ENCODE measurements around the gene PAK6. TPM values are rescaled to one million over a fixed set of nuclear protein-coding genes. Genes with fewer than 3 reads are reported as not detected.

PAK6 gene
- polyA plus RNA-seq, 3 donors: 0.03 TPM; not detected in 2

GRCh38 chr15:40283615-40284300 lies 44.9 kb downstream of the PAK6 start:
- Mint-ChIP-seq H3K4me1 (peaks cover 42% of the 10 kb centered on the region), H3K27me3 (ENCODE audit: low read depth in 3 of 3) (peaks cover 29 to 52% (median 37%) of the 10 kb centered on the region in 3 donors), H3K36me3 (peaks cover 33 to 49% of the 10 kb centered on the region in 2 donors), H3K9me3 (peaks cover 0 to 10% (median 0%) of the 10 kb centered on the region in 7 donors), H3K4me3 (peak overlapping the region in 1 of 2 donors; percentile 84), H3K27ac (no peak overlapping the region)
- Histone ChIP-seq H3K9ac (ENCODE audit: insufficient read depth, low read length, poor library complexity, severe bottlenecking) (no peak overlapping the region), H3K4me2 (replicated peaks; ENCODE audit: extremely low read depth, low read length, poor library complexity, severe bottlenecking) (peak overlapping the region; percentile 97), H3K27ac (ENCODE audit: low read depth in 1 of 2, low read length in 2 of 2) (no peak overlapping the region), H4K20me1 (ENCODE audit: insufficient read depth, low read length) (peaks cover 56% of the 10 kb centered on the region), H3K9me3 (replicated peaks in 1 of 2; ENCODE audit: control insufficient read depth in 1 of 2, insufficient read depth in 1 of 2, low read length in 2 of 2) (no peaks in the 10 kb centered on the region), H3K79me2 (ENCODE audit: insufficient read depth, low read length) (no peaks in the 10 kb centered on the region), H3K36me3 (replicated peaks in 1 of 2; ENCODE audit: control insufficient read depth in 1 of 2, insufficient read depth in 2 of 2, low read length in 2 of 2) (peaks cover 26 to 40% of the 10 kb centered on the region in 2 donors), H2AFZ (ENCODE audit: insufficient read depth, low read depth, low read length, poor library complexity, severe bottlenecking) (no peak overlapping the region), H3K27me3 (ENCODE audit: control insufficient read depth in 2 of 2, insufficient read depth in 2 of 2, low read length in 2 of 2) (peaks cover 9 to 33% of the 10 kb centered on the region in 2 donors), H3K4me1 (ENCODE audit: control insufficient read depth in 1 of 2, insufficient read depth in 2 of 2, low read length in 2 of 2) (peaks cover 35 to 65% of the 10 kb centered on the region in 2 donors), H3K4me3 (replicated peaks in 1 of 3; ENCODE audit: low read depth in 2 of 3, low read length in 3 of 3) (peak overlapping the region in 1 of 3 experiments; percentile 82)
- no peak for DNase-seq
- 36% methylated on average over 24 of the region's 33 CpGs for WGBS (ENCODE audit: insufficient coverage)
- intact Hi-C loops (cut with micrococcal nuclease): loop anchor here in 1 of 2 donors (5.0 kb wide), 1 partner anchor 54 kb away; no protein-coding TSS in a partner anchor
- TF ChIP-seq CTCF (IDR thresholded peaks at IDR 0.05): no peak

GRCh38 chr15:40285151-40285550 lies 46.3 kb downstream of the PAK6 start:
- Mint-ChIP-seq H3K36me3 (peaks cover 46 to 63% of the 10 kb centered on the region in 2 donors), H3K9me3 (peaks cover 0 to 10% (median 0%) of the 10 kb centered on the region in 7 donors), H3K27me3 (ENCODE audit: low read depth in 3 of 3) (peaks cover 24 to 43% (median 30%) of the 10 kb centered on the region in 3 donors), H3K27ac (peak overlapping the region in 1 of 7 donors; percentile 83), H3K4me1 (peaks cover 34% of the 10 kb centered on the region), H3K4me3 (peak overlapping the region in 1 of 2 donors; percentile 46)
- no peak for TF ChIP-seq CTCF (IDR thresholded peaks at IDR 0.05)
- Histone ChIP-seq H3K79me2 (ENCODE audit: insufficient read depth, low read length) (no peaks in the 10 kb centered on the region), H4K20me1 (ENCODE audit: insufficient read depth, low read length) (peaks cover 70% of the 10 kb centered on the region), H2AFZ (ENCODE audit: insufficient read depth, low read depth, low read length, poor library complexity, severe bottlenecking) (no peak overlapping the region), H3K9me3 (replicated peaks in 1 of 2; ENCODE audit: control insufficient read depth in 1 of 2, insufficient read depth in 1 of 2, low read length in 2 of 2) (no peaks in the 10 kb centered on the region), H3K4me1 (ENCODE audit: control insufficient read depth in 1 of 2, insufficient read depth in 2 of 2, low read length in 2 of 2) (peaks cover 26 to 51% of the 10 kb centered on the region in 2 donors), H3K4me3 (replicated peaks in 1 of 3; ENCODE audit: low read depth in 2 of 3, low read length in 3 of 3) (no peak overlapping the region), H3K4me2 (replicated peaks; ENCODE audit: extremely low read depth, low read length, poor library complexity, severe bottlenecking) (no peak overlapping the region), H3K9ac (ENCODE audit: insufficient read depth, low read length, poor library complexity, severe bottlenecking) (no peak overlapping the region), H3K27ac (ENCODE audit: low read depth in 1 of 2, low read length in 2 of 2) (no peak overlapping the region), H3K36me3 (replicated peaks in 1 of 2; ENCODE audit: control insufficient read depth in 1 of 2, insufficient read depth in 2 of 2, low read length in 2 of 2) (peaks cover 40 to 54% of the 10 kb centered on the region in 2 donors), H3K27me3 (ENCODE audit: control insufficient read depth in 2 of 2, insufficient read depth in 2 of 2, low read length in 2 of 2) (peaks cover 9 to 30% of the 10 kb centered on the region in 2 donors)
- no peak for DNase-seq
- 100% methylated on average over 2 of the region's 4 CpGs for WGBS (ENCODE audit: insufficient coverage)
- intact Hi-C loops (cut with micrococcal nuclease): no loop called here
